Left ventricle myocardium inferior (tissue), 1 donor: Measurements from ENCODE around the gene ENDOD1. TPM values are rescaled to one million over a fixed set of nuclear protein-coding genes. Genes with fewer than 3 reads are reported as not detected.
A peak's percentile ranks its signal among the peaks of the same experiment; 100 is the strongest.
"Not testable (repeated sequence)": the region's sequence is repeated elsewhere in the genome, so short reads cannot be mapped to it uniquely, and the experiment has no call there.

ENCODE experiments used
- DNase-seq: peaks from one replicate; pipeline ENCODE4 v3.0.0-alpha.2; 2020
- H3K27ac ChIP-seq: fragments of 200-600 bp; replicated peaks from 2 replicates; pipeline ENCODE4 v1.8.0; 2021
- H3K27me3 ChIP-seq: fragments of 200-600 bp; 2 replicates; pipeline ENCODE4 v1.8.0; 2021; ENCODE audit warnings: low read depth
- H3K36me3 ChIP-seq: fragments of 200-600 bp; 2 replicates; pipeline ENCODE4 v1.8.0; 2021
- H3K4me1 ChIP-seq: fragments of 200-600 bp; 2 replicates; pipeline ENCODE4 v1.8.0; 2021
- H3K4me3 ChIP-seq: fragments of 200-600 bp; 2 replicates; pipeline ENCODE4 v1.8.0; 2021; ENCODE audit warnings: mild to moderate bottlenecking, moderate library complexity
- H3K9me3 ChIP-seq: fragments of 200-600 bp; replicated peaks from 2 replicates; pipeline ENCODE4 v1.8.0; 2021
- intact Hi-C: fragments of 100-400 bp; cut with micrococcal nuclease; formaldehyde crosslinking; loops from one replicate; pipeline ENCODE4 v1.11.0; 2022
- total RNA-seq: library from RNA; stranded (reverse); fragmentation: NEBNext Ultra II Directional; extraction: Animal tissue kit (Norgen Biotek cat#: 25700); gene quantifications from one replicate; pipeline ENCODE4 v1.2.1, GENCODE V29; 2021
- TF ChIP-seq, protein P1 (sequence below): fragments of 200-600 bp; IDR thresholded peaks from 2 replicates; pipeline ENCODE4 v1.8.0; 2021; ENCODE audit warnings: antibody characterized with exemption, mild to moderate bottlenecking, borderline replicate concordance
- donor health status: DM: no; HTN: yes; CAD: no; lungs with severe emphysema.

ENDOD1 gene
- total RNA-seq, 1 donor from 2014 or later: 11.3 TPM

DNA sequence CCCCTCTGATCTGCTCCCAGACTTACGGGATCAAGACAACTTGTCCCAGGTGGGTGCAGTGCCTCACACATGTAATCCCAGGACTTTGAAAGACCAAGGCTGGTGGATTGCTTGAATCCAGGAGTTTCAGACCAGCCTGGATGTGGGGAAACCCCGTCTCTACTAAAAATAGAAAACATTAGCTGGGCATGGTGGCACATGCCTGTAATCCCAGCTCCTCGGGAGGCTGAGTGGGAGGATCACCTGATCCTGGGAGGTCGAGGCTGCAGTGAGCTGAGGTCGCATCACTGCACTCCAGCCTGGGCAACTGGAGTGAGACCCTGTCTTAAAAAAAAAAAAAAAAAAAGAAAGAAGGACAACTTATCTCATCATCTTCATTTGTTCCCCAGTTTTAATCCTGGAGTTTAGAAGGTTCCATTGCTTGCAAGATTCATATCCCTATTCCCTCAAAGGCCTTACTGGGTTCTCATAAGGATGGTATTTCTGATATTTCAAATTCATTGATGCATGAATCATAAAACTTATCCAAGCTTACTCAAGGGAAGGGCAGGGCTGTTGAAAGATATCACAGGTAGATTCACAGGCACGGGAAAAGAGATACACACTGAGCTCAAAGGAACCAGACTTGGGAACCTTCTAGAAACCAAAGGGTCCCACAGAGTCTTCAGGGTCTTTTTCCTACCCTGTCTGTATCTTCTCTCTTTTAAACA lies 14.6 kb downstream of the ENDOD1 start:
- H3K27me3 ChIP-seq: no peaks in the 10 kb centered on the region
- no peak for DNase-seq
- peaks cover 36% of the 10 kb centered on the region for H3K4me1 ChIP-seq
- no peak overlapping the region for H3K27ac ChIP-seq
- intact Hi-C loops: no loop called here
- H3K4me3 ChIP-seq: no peak overlapping the region
- H3K9me3 ChIP-seq: no peaks in the 10 kb centered on the region
- TF ChIP-seq, protein P1, sequence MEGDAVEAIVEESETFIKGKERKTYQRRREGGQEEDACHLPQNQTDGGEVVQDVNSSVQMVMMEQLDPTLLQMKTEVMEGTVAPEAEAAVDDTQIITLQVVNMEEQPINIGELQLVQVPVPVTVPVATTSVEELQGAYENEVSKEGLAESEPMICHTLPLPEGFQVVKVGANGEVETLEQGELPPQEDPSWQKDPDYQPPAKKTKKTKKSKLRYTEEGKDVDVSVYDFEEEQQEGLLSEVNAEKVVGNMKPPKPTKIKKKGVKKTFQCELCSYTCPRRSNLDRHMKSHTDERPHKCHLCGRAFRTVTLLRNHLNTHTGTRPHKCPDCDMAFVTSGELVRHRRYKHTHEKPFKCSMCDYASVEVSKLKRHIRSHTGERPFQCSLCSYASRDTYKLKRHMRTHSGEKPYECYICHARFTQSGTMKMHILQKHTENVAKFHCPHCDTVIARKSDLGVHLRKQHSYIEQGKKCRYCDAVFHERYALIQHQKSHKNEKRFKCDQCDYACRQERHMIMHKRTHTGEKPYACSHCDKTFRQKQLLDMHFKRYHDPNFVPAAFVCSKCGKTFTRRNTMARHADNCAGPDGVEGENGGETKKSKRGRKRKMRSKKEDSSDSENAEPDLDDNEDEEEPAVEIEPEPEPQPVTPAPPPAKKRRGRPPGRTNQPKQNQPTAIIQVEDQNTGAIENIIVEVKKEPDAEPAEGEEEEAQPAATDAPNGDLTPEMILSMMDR: no peak
- H3K36me3 ChIP-seq: no peaks in the 10 kb centered on the region

- H3K4me1 ChIP-seq: peaks cover 42% of the 10 kb centered on the region
- no peak overlapping the region for H3K27ac ChIP-seq
- no peak overlapping the region for H3K4me3 ChIP-seq
- peaks cover 5% of the 10 kb centered on the region for H3K36me3 ChIP-seq
- H3K9me3 ChIP-seq: no peaks in the 10 kb centered on the region
- intact Hi-C loops: no loop called here
- TF ChIP-seq, protein P1: no peak
- no peaks in the 10 kb centered on the region for H3K27me3 ChIP-seq
- no peak for DNase-seq
Observed at GRCh38 chr11:95104856-95105255, 15.2 kb downstream of the ENDOD1 start.

- peak overlapping the region; percentile 90 for H3K27ac ChIP-seq
- H3K27me3 ChIP-seq: no peaks in the 10 kb centered on the region
- H3K9me3 ChIP-seq: no peaks in the 10 kb centered on the region
- intact Hi-C loops: no loop called here
- H3K4me1 ChIP-seq: peaks cover 52% of the 10 kb centered on the region
- peaks cover 6% of the 10 kb centered on the region for H3K36me3 ChIP-seq
- peak; percentile 24 for DNase-seq
- H3K4me3 ChIP-seq: peak overlapping the region; percentile 40
- TF ChIP-seq, protein P1: no peak
Observed at GRCh38 chr11:95108159-95108611, 18.5 kb downstream of the ENDOD1 start.

DNA sequence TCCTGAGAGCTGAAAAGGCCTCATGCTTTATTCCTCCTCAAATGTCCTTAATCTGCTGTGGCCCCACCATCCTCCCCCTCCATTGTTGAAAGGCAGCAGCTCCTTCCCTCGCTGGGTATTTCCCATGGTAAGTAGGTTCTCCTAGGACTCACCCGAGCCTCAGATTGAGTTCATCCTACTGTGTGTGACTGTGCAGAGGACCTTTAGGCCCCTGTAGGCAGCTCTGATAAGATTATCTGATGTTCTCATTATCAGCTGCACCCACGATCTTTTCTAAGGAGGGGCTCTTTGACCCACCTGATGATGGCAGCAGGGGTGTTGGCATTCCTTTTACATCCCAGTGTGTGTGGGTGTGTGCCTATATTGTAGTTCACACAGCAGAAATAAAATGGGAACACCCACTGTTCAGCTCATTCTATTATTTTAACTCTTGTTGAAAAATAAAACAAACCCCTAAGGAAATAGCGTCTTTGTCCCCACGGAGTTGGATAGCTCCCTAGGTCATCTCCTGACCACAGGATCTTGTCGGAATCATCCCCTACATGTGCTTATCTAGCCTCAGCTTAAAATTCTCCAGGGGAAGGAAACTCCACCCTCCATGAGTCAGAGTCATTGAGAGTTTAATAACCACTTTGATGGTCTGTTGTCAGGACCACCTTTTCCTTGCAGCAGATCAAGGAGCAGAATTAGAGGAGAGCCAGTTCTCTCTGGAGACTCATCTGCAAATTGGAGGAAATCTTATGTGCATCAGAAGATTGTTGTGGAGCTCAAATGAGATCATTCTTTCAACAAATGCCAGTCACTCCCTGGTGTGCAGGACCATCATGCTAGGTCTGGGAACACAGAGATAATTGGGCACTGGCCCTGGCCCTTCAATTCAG lies 19.3 kb downstream of the ENDOD1 start:
- Histone ChIP-seq H3K27ac (peak overlapping the region; percentile 90), H3K9me3 (no peaks in the 10 kb centered on the region), H3K4me1 (peaks cover 52% of the 10 kb centered on the region), H3K27me3 (no peaks in the 10 kb centered on the region), H3K36me3 (peaks cover 6% of the 10 kb centered on the region), H3K4me3 (peak overlapping the region; percentile 40)
- intact Hi-C loops: no loop called here
- TF ChIP-seq, protein P1: no peak
- DNase-seq: no peak

DNA sequence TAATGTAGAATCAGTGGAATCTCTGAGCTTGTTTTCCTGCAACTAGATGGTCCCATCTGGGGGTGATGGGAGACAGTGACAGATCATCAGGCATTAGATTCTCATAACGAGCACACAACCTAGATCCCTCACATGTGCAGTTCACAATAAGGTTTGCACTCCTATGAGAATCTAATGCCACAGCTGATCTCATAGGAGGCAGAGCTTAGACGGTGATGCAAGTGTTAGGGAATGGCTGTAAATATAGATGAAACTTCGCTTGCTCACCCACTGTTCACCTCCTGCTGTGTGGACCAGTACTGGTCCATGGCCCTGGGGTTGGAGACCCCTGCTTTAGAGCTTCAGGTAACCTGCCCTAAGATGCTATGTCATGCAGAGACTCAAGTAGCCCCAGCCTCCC lies 21.8 kb downstream of the ENDOD1 start:
- H3K36me3 ChIP-seq, H3K27ac ChIP-seq, H3K9me3 ChIP-seq, H3K27me3 ChIP-seq, H3K4me3 ChIP-seq, intact Hi-C loops, DNase-seq: not testable (repeated sequence)
- peaks cover 44% of the 10 kb centered on the region for H3K4me1 ChIP-seq
